Fibroblast of villous mesenchyme (primary cell): ENCODE results near the gene ABHD5. TPM values are rescaled to one million over a fixed set of nuclear protein-coding genes. Genes with fewer than 3 reads are reported as not detected.

ENCODE experiments used
- DNase-seq: peaks from one replicate; pipeline ENCODE4 v3.0.0-alpha.2; 2010; ENCODE audit warnings: low read depth
- H3K4me3 ChIP-seq: 2 replicates; pipeline ENCODE4 v1.5.1; 2011; ENCODE audit warnings: low read depth, mild to moderate bottlenecking, low read length
- CTCF ChIP-seq: IDR thresholded peaks from 2 replicates; pipeline ENCODE4 v1.5.1; 2012; ENCODE audit warnings: low read depth, mild to moderate bottlenecking, low read length; ENCODE audit not compliant: insufficient read depth
- total RNA-seq: library from RNA; depleted of rRNA; stranded (reverse); fragments of >200 nt; gene quantifications from 2 replicates; pipeline ENCODE4 v1.2.3, GENCODE V29; 2012

Gene ABHD5
- total RNA-seq, 1 donor: 25.9 TPM

GRCh38 chr3:43779850-43780249, 89.1 kb downstream of the ABHD5 start:
- DNase-seq: no peak
- TF ChIP-seq CTCF: no peak
- H3K4me3 ChIP-seq: no peak overlapping the region

DNA sequence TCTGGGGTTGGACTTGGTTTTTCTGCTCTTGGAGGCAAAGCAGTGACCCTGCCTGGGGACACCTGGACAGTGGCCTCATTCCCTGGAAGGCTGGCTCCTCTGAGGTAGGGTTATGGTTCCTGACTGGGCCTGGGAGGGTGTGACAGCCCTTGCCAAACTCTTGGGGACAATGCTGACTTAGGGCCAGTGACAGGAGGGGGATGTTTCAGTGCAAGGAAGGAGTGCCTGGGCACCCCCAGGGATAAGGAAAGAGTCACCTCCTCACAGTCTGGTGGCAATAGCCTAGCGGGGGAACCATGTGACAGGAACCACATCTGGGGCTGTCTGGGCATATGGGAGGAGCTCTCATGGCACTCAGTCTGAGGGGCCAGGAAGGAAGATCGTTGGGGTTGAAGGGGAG, 91.8 kb downstream of the ABHD5 start:
- no peak for TF ChIP-seq CTCF
- DNase-seq: no peak
- no peak overlapping the region for H3K4me3 ChIP-seq

Other genes starting within 250 kb of the ABHD5 start
- 39.0 and 54.0 TPM in 2 replicates for gene ANO10, start 68.9 kb upstream of the ABHD5 start, total RNA-seq